HEK293 (cell line): ENCODE measurements around the gene GBF1.
A peak's percentile ranks its signal among the peaks of the same experiment; 100 is the strongest.

Source experiments
- GLIS1 ChIP-seq: fragments of 450-650 bp; formaldehyde crosslinking; IDR thresholded peaks from 2 replicates; pipeline ENCODE4 v1.5.1; 2016; ENCODE audit warnings: missing biosample characterization, missing genetic modification characterization
- HIC1 ChIP-seq: fragments of 450-650 bp; formaldehyde crosslinking; IDR thresholded peaks from 2 replicates; pipeline ENCODE4 v1.5.1; 2016; ENCODE audit warnings: missing biosample characterization, missing genetic modification characterization
- HOXD13 ChIP-seq: sonication (generic); formaldehyde crosslinking; IDR thresholded peaks from 2 replicates; pipeline ENCODE4 v1.8.0; 2022; ENCODE audit warnings: missing genetic modification reagents, borderline replicate concordance
- MEIS1 ChIP-seq: sonication (generic); formaldehyde crosslinking; IDR thresholded peaks from 2 replicates; pipeline ENCODE4 v1.8.1; 2022; ENCODE audit warnings: missing genetic modification reagents, mild to moderate bottlenecking, borderline replicate concordance
- OSR2 ChIP-seq: fragments of 450-650 bp; formaldehyde crosslinking; IDR thresholded peaks from 2 replicates; pipeline ENCODE4 v1.5.1; 2016; ENCODE audit warnings: missing biosample characterization, missing genetic modification characterization
- PBX3 ChIP-seq: sonication (generic); formaldehyde crosslinking; IDR thresholded peaks from 2 replicates; pipeline ENCODE4 v1.8.1; 2022; ENCODE audit warnings: mild to moderate bottlenecking, moderate library complexity, missing genetic modification reagents
- PRDM4 ChIP-seq: fragments of 450-650 bp; formaldehyde crosslinking; IDR thresholded peaks from 2 replicates; pipeline ENCODE4 v1.5.1; 2017; ENCODE audit warnings: missing biosample characterization, missing genetic modification characterization
- PRDM6 ChIP-seq: fragments of 450-650 bp; formaldehyde crosslinking; IDR thresholded peaks from 2 replicates; pipeline ENCODE4 v1.5.1; 2017; ENCODE audit warnings: missing biosample characterization, missing genetic modification characterization
- RBAK ChIP-seq: fragments of 450-650 bp; formaldehyde crosslinking; IDR thresholded peaks from 2 replicates; pipeline ENCODE4 v1.5.1; 2016; ENCODE audit warnings: missing biosample characterization, missing genetic modification characterization
- SCRT2 ChIP-seq: fragments of 450-650 bp; formaldehyde crosslinking; IDR thresholded peaks from 2 replicates; pipeline ENCODE4 v1.5.1; 2016; ENCODE audit warnings: missing biosample characterization, missing genetic modification characterization
- SP3 ChIP-seq: fragments of 450-650 bp; formaldehyde crosslinking; IDR thresholded peaks from 2 replicates; pipeline ENCODE4 v1.5.1; 2016; ENCODE audit warnings: missing biosample characterization, missing genetic modification characterization
- TRIM28 ChIP-seq: IDR thresholded peaks from 2 replicates; pipeline ENCODE4 v1.6.1; 2011; ENCODE audit warnings: low read length, control low read depth, borderline replicate concordance
- ZBTB1 ChIP-seq: fragments of 450-650 bp; formaldehyde crosslinking; IDR thresholded peaks from 2 replicates; pipeline ENCODE4 v1.5.1; 2016; ENCODE audit warnings: missing biosample characterization, missing genetic modification characterization
- ZBTB44 ChIP-seq: fragments of 450-650 bp; IDR thresholded peaks from 2 replicates; pipeline ENCODE4 v1.5.1; 2018; ENCODE audit warnings: missing biosample characterization, mild to moderate bottlenecking, missing genetic modification characterization
- ZBTB48 ChIP-seq: fragments of 450-650 bp; formaldehyde crosslinking; IDR thresholded peaks from 2 replicates; pipeline ENCODE4 v1.5.1; 2016; ENCODE audit warnings: missing biosample characterization, missing genetic modification characterization
- ZFHX2 ChIP-seq: fragments of 450-650 bp; formaldehyde crosslinking; conservative IDR thresholded peaks from 2 replicates; pipeline ENCODE4 v1.5.1; 2016; ENCODE audit warnings: missing biosample characterization, missing genetic modification characterization
- ZNF157 ChIP-seq: fragments of 450-650 bp; formaldehyde crosslinking; IDR thresholded peaks from 2 replicates; pipeline ENCODE4 v1.5.1; 2016; ENCODE audit warnings: missing biosample characterization, missing genetic modification characterization
- ZNF302 ChIP-seq: fragments of 450-650 bp; formaldehyde crosslinking; IDR thresholded peaks from 2 replicates; pipeline ENCODE4 v1.5.1; 2016; ENCODE audit warnings: missing biosample characterization, missing genetic modification characterization, low read depth
- ZNF404 ChIP-seq: fragments of 450-650 bp; formaldehyde crosslinking; IDR thresholded peaks from 2 replicates; pipeline ENCODE4 v1.5.1; 2017; ENCODE audit warnings: missing biosample characterization, missing genetic modification characterization
- ZNF416 ChIP-seq: fragments of 450-650 bp; formaldehyde crosslinking; IDR thresholded peaks from 2 replicates; pipeline ENCODE4 v1.5.1; 2016; ENCODE audit warnings: missing biosample characterization, missing genetic modification characterization
- ZNF530 ChIP-seq: fragments of 450-650 bp; formaldehyde crosslinking; IDR thresholded peaks from 2 replicates; pipeline ENCODE4 v1.5.1; 2016; ENCODE audit warnings: low read depth, missing biosample characterization, missing genetic modification characterization
- ZNF624 ChIP-seq: fragments of 450-650 bp; formaldehyde crosslinking; IDR thresholded peaks from 2 replicates; pipeline ENCODE4 v1.5.1; 2017; ENCODE audit warnings: missing biosample characterization, missing genetic modification characterization
- ZNF626 ChIP-seq: fragments of 450-650 bp; sonication (Bioruptor Pico); formaldehyde crosslinking; IDR thresholded peaks from 2 replicates; pipeline ENCODE4 v1.5.1; 2018; ENCODE audit warnings: missing biosample characterization, missing genetic modification characterization, inconsistent platforms
- ZNF670 ChIP-seq: fragments of 450-650 bp; formaldehyde crosslinking; IDR thresholded peaks from 2 replicates; pipeline ENCODE4 v1.5.1; 2016; ENCODE audit warnings: missing biosample characterization, missing genetic modification characterization, low read depth
- ZNF692 ChIP-seq: fragments of 450-650 bp; formaldehyde crosslinking; IDR thresholded peaks from 2 replicates; pipeline ENCODE4 v1.5.1; 2016; ENCODE audit warnings: missing biosample characterization, missing genetic modification characterization
- ZNF843 ChIP-seq: fragments of 450-650 bp; formaldehyde crosslinking; IDR thresholded peaks from 2 replicates; pipeline ENCODE4 v1.5.1; 2016; ENCODE audit warnings: missing biosample characterization, missing genetic modification characterization
- ZSCAN4 ChIP-seq: fragments of 450-650 bp; formaldehyde crosslinking; IDR thresholded peaks from 2 replicates; pipeline ENCODE4 v1.5.1; 2017; ENCODE audit warnings: missing biosample characterization, missing genetic modification characterization

The GBF1 gene

GRCh38 chr10:102241444-102242117 lies 3.8 kb upstream of the GBF1 start, which contains the start of gene PITX3 (continued):
- TF ChIP-seq ZNF843 (tag by site-specific recombination) = no peak
- no peak for TF ChIP-seq PBX3 (CRISPR knock-in tag)
- TF ChIP-seq ZNF670 (tag by site-specific recombination) = no peak
- no peak for TF ChIP-seq ZNF530
- no peak for TF ChIP-seq ZNF404 (tag by site-specific recombination)
- 0 out of 2 replicates have a peak, but pooled peaks have one; percentile 2 for TF ChIP-seq ZBTB48 (tag by site-specific recombination)
- no peak for TF ChIP-seq ZSCAN4
- TF ChIP-seq ZFHX2 (tag by site-specific recombination) = peak; percentile 84
- TF ChIP-seq GLIS1 (tag by site-specific recombination) = no peak
- TF ChIP-seq SP3 = peak; percentile 90
- no peak for TF ChIP-seq PRDM6 (tag by site-specific recombination)
- TF ChIP-seq SCRT2 (tag by site-specific recombination) = peak; percentile 72
- TF ChIP-seq PRDM4 (tag by site-specific recombination) = no peak
- TF ChIP-seq ZNF416 (tag by site-specific recombination) = no peak
- TF ChIP-seq MEIS1 (CRISPR knock-in tag) = no peak
- no peak for TF ChIP-seq RBAK (tag by site-specific recombination)
- no peak for TF ChIP-seq TRIM28
- no peak for TF ChIP-seq ZNF624
- no peak for TF ChIP-seq ZBTB1 (tag by site-specific recombination)
- TF ChIP-seq OSR2 (tag by site-specific recombination) = no peak
- no peak for TF ChIP-seq ZBTB44 (tag by site-specific recombination)
- peak; percentile 57; the same call in 1 of the 2 replicates for TF ChIP-seq HIC1
- no peak for TF ChIP-seq ZNF302
- TF ChIP-seq ZNF626 = no peak
- TF ChIP-seq ZNF692 (tag by site-specific recombination) = peak; percentile 46; the same call in 1 of the 2 replicates
- TF ChIP-seq HOXD13 (CRISPR knock-in tag) = no peak
- TF ChIP-seq ZNF157 = no peak
